Sigmoid colon (tissue), 4 donors: Measurements from ENCODE around the gene MYOF.

Source experiments
- CTCF ChIP-seq, 4 experiments: fragments of 450-650 bp in 3 of 4; fragments of 200-600 bp in 1 of 4; IDR thresholded peaks; one replicate each; pipeline ENCODE4 v1.5.1; 2016 to 2019; ENCODE audit warnings: antibody characterized with exemption in 4 of 4, mild to moderate bottlenecking in 3 of 4, moderate library complexity in 2 of 4
- EP300 ChIP-seq, 4 donors: sonication (generic); formaldehyde crosslinking; IDR thresholded peaks; one replicate each; pipeline ENCODE4 v1.6.1; 2017; ENCODE audit warnings: antibody characterized with exemption in 4 of 4
- POLR2A ChIP-seq, 2 donors: fragments of 450-650 bp; IDR thresholded peaks; one replicate each; pipeline ENCODE4 v1.6.1; 2016; ENCODE audit warnings: antibody characterized with exemption in 2 of 2, mild to moderate bottlenecking in 2 of 2, moderate library complexity in 2 of 2

GRCh38 chr10:93299195-93299594 lies 182.9 kb downstream of the MYOF start:
- no peak for TF ChIP-seq POLR2A (IDR thresholded peaks at IDR 0.05)
- TF ChIP-seq CTCF (IDR thresholded peaks at IDR 0.05) = no peak
- TF ChIP-seq EP300 (IDR thresholded peaks at IDR 0.05) = no peak
